Breast epithelium (tissue), 4 donors: ENCODE data around the gene HBB. TPM values are rescaled to one million over a fixed set of nuclear protein-coding genes. Genes with fewer than 3 reads are reported as not detected.
A peak's percentile ranks its signal among the peaks of the same experiment; 100 is the strongest.

Experiments
- DNase-seq, 2 donors: peaks; one replicate each; pipeline ENCODE4 v3.0.0-alpha.2; 2019; ENCODE audit warnings: low spot score in 2 of 2
- H3K27ac ChIP-seq, 2 donors: fragments of 200-600 bp; sonication (generic) in 1 of 2; one replicate each; pipeline ENCODE4 v1.5.1; 2016 to 2019; ENCODE audit warnings: mild to moderate bottlenecking in 1 of 2
- H3K27me3 ChIP-seq, 2 donors: fragments of 200-600 bp; sonication (generic) in 1 of 2; one replicate each; pipeline versions ENCODE4 v1.5.1 to v1.6.0; 2017 to 2019; ENCODE audit warnings: control low read depth in 1 of 2, mild to moderate bottlenecking in 1 of 2
- H3K36me3 ChIP-seq: fragments of 200-600 bp; one replicate; pipeline ENCODE4 v1.5.1; 2019
- H3K4me1 ChIP-seq, 2 donors: fragments of 200-600 bp; sonication (generic); one replicate each; pipeline ENCODE4 v1.5.1; 2016 to 2019; ENCODE audit warnings: control low read depth in 1 of 2
- H3K4me3 ChIP-seq, 3 donors: fragments of 200-600 bp; sonication (generic); 1 replicate in 2 of 3; 2 replicates in 1 of 3; pipeline ENCODE4 v1.5.1; 2016 to 2019; ENCODE audit warnings: mild to moderate bottlenecking in 3 of 3, moderate library complexity in 2 of 3
- H3K9me3 ChIP-seq, 2 donors: fragments of 200-600 bp; sonication (generic) in 1 of 2; one replicate each; pipeline ENCODE4 v1.5.1; 2016 to 2019; ENCODE audit warnings: control low read depth in 1 of 2
- CTCF ChIP-seq, 3 donors: fragments of 450-650 bp; IDR thresholded peaks; one replicate each; pipeline ENCODE4 v1.5.1; 2016 to 2017; ENCODE audit warnings: antibody characterized with exemption in 3 of 3, mild to moderate bottlenecking in 3 of 3, moderate library complexity in 3 of 3
- POLR2A ChIP-seq: fragments of 450-650 bp; IDR thresholded peaks from one replicate; pipeline ENCODE4 v1.6.1; 2016; ENCODE audit warnings: antibody characterized with exemption, mild to moderate bottlenecking, moderate library complexity
- POLR2AphosphoS5 ChIP-seq, 3 donors: sonication (generic); formaldehyde crosslinking; IDR thresholded peaks; one replicate each; pipeline ENCODE4 v1.6.1; 2017; ENCODE audit warnings: antibody characterized with exemption in 3 of 3
- intact Hi-C: fragments of 100-400 bp; cut with DNase I; formaldehyde crosslinking; loops from one replicate; pipeline ENCODE4 v1.15.1; 2023; ENCODE audit warnings: low total_unique reads
- total RNA-seq, 3 donors: library from RNA; depleted of rRNA; stranded (reverse); fragments of >200 nt; gene quantifications; one replicate each; pipeline ENCODE4 v1.1.0, GENCODE V29; 2016

HBB gene
- total RNA-seq, 3 donors from 2014 or later, result 71.8 to 334 (median 143) TPM

GRCh38 chr11:5223146-5223545, 3.7 kb downstream of the HBB start:
- peaks cover 3 to 4% of the 10 kb centered on the region in 2 donors for H3K9me3 ChIP-seq
- TF ChIP-seq CTCF (IDR thresholded peaks at IDR 0.05) (no peak), POLR2A (no peak), POLR2AphosphoS5 (IDR thresholded peaks at IDR 0.05) (no peak)
- H3K27ac ChIP-seq, result no peak overlapping the region
- no peak for DNase-seq
- no peaks in the 10 kb centered on the region for H3K4me1 ChIP-seq
- no peaks in the 10 kb centered on the region for H3K27me3 ChIP-seq
- no peak overlapping the region for H3K4me3 ChIP-seq
- no peaks in the 10 kb centered on the region for H3K36me3 ChIP-seq
- intact Hi-C loops, result no loop called here

- no peak for DNase-seq
- Histone ChIP-seq H3K9me3 (no peaks in the 10 kb centered on the region), H3K27me3 (no peaks in the 10 kb centered on the region), H3K4me3 (no peak overlapping the region), H3K27ac (no peak overlapping the region), H3K4me1 (no peaks in the 10 kb centered on the region), H3K36me3 (no peaks in the 10 kb centered on the region)
- intact Hi-C loops, result no loop called here
- TF ChIP-seq POLR2AphosphoS5 (IDR thresholded peaks at IDR 0.05), result no peak
- no peak for TF ChIP-seq POLR2A
- no peak for TF ChIP-seq CTCF (IDR thresholded peaks at IDR 0.05)
These were observed 16.4 kb downstream of the HBB start for GRCh38 chr11:5210376-5210885.

- no peaks in the 10 kb centered on the region for H3K36me3 ChIP-seq
- no peaks in the 10 kb centered on the region for H3K27me3 ChIP-seq
- no peak overlapping the region for H3K27ac ChIP-seq
- H3K4me1 ChIP-seq, result no peaks in the 10 kb centered on the region
- intact Hi-C loops, result loop anchor here (2.0 kb wide), 1 partner anchor 52 kb away; no protein-coding TSS in a partner anchor
- H3K4me3 ChIP-seq, result no peak overlapping the region
- H3K9me3 ChIP-seq, result no peaks in the 10 kb centered on the region
- TF ChIP-seq CTCF (IDR thresholded peaks at IDR 0.05) (peak in 1 of 3 donors; percentile 43), POLR2A (no peak)
- DNase-seq, result no peak
These were observed 22.1 kb downstream of the HBB start for GRCh38 chr11:5204787-5205186.

GRCh38 chr11:5203366-5203765, 23.5 kb downstream of the HBB start:
- TF ChIP-seq POLR2A (no peak), POLR2AphosphoS5 (IDR thresholded peaks at IDR 0.05) (no peak), CTCF (IDR thresholded peaks at IDR 0.05) (no peak)
- intact Hi-C loops, result no loop called here
- H3K9me3 ChIP-seq, result no peaks in the 10 kb centered on the region

GRCh38 chr11:5200582-5200981, 26.3 kb downstream of the HBB start, which contains the start of gene OR51V1:
Gene OR51V1 (minus strand): TSS chr11:5200682. CDS start chr11:5200682, 0 bp downstream.
- DNase-seq, result no peak
- TF ChIP-seq POLR2A, result no peak
- no peak for TF ChIP-seq CTCF (IDR thresholded peaks at IDR 0.05)
- TF ChIP-seq POLR2AphosphoS5 (IDR thresholded peaks at IDR 0.05), result no peak
- H3K4me1 ChIP-seq, result no peaks in the 10 kb centered on the region
- no peaks in the 10 kb centered on the region for H3K9me3 ChIP-seq
- H3K27ac ChIP-seq, result no peak within 1 kb of the TSS
- H3K4me3 ChIP-seq, result no peak within 1 kb of the TSS
- H3K36me3 ChIP-seq, result no peaks in the 10 kb centered on the region
- intact Hi-C loops, result no loop called here
- no peaks in the 10 kb centered on the region for H3K27me3 ChIP-seq

More at GRCh38 chr11:5203366-5203765, 23.5 kb downstream of the HBB start:
- H3K4me3 ChIP-seq, result no peak overlapping the region
- no peak for DNase-seq
- no peak overlapping the region for H3K27ac ChIP-seq
- H3K36me3 ChIP-seq, result no peaks in the 10 kb centered on the region
- no peaks in the 10 kb centered on the region for H3K4me1 ChIP-seq
- H3K27me3 ChIP-seq, result no peaks in the 10 kb centered on the region
